ENCODE measurements around the gene WDR90.

WDR90 gene

DNA sequence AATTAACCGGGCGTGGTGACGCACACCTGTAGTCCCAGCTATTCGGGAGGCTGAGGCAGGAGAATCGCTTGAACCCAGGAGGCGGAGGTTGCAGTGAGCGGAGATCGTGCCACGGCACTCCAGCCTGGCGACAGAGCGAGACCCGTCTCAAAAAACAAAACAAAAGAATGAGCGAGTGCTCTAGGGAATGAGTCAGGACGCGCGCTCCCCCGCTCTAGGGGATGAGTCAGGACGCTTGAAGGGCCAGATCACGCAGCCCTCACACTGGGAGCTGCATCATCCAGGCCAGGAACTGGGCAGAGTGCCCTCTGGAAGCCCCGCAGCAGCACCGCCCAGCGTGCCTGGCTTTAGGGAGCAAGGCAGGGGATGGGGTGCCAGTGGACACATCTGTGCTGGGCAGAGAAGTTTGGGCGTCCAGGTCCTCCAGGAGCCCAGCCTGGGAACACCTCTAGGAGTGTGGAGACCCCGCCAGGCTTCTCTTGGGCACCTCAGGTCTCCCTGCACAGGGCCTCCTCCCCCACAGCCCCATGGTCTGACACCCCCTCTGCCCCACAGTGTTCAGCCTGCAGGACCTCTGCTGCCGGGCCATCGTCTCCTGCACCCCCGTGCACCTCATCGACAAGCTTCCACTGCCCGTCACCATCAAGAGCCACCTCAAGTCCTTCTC is 22.2 kb upstream of the WDR90 start:
- DNase-seq = no peak

DNA sequence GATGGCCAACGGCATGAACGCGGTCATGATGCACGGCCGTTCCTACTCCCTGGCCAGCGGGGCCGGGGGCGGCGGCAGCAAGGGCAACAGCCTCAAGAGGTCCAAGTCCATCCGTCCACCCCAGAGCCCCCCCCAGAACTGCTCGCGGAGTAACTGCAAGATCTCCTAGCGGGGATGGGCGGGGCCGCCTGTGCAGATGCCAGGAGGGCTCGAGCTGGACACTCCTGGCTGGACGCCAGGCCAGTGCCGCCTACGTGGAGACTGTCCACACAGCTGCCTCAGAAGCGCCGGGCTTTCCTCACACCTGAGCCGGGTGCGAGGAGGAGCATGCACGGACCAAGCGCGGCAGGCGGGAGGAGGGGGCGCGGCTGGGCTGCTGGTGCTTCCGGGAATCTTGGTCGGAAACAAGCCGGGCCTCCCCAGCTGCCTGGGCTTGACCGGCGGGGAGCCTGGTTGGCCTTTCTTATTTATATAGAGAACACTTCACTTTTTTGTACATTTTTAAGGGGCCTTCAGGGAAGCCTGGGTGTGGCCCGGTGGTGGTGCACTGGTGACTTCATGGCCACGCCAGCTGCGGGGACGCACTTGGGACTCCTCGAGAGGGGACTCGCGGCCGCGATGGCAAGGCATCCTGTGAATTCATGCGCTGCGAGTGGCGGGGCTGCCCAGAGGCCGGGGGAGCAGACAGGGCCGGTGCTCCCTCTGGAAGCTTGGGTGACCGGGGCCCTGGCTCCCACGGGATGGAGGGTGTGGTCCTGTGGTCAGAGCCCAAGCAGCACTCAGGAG is 21.5 kb upstream of the WDR90 start:
- DNase-seq = no peak

DNA sequence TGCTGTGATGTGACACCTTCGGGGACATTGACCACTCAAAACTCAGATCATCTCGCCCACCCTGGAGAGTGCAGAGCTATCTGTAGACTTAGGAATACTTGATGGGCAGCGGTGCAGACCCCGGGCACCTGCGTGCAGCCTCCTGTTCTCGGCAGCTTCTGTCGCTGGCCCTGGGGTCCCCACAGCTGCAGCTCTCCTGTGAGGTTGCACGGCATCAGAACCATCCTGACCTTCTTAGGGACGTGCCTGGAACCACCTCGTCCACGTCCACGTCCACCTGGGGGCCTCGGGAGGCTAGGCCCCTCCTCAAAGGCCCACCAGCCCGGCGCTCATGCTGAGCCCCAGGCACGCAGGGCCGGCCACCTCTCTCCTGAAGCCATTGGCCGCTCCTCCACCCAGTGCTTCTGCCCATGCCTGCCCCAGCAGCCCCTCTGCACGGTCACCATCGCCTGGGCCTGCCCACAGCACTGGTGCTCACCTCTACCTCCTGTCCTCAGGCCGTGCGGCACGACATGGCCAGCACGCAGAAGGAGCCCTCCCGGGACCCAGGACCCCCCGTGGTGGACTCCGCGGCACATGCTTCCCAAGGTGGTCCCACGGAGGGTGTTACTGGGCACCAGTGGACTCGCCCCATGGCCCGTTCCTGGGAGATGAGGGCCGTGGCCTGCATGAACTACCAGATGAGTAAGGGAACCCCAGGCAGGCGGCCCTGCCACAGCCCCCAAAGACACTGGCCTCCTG is 20.7 kb upstream of the WDR90 start:
- no peak for DNase-seq

DNA sequence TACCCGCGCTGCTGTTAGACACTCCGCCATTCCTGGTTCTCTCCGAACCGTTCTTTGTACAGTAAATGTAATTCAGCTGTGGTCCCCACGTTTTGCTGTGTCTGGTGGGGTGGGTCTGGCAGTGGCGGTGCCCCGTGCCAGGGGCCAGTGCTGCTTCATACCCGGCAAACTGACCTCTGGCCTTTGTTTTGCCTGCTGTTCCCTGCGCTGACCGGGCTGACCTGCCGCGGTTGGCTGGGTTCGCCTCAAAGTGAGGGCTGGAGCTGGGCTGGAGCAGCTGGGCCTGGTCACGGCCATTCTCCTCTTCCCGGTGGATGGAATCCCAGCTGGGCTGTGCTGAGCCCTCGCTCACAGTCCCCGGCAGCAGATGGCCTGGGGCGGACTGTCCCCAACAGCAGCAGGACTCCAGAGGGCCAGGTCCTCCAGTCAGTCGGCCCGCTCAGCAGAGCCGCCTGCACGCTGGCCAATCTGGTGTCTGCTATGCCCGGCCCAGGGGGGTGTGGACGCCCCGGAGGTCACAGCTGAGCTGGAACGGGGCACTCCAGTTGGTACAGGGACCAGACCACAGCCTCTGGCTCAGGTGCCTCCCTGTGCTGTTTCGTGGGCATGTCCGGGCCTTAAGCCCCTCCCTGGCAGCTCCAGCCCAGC is 19.9 kb upstream of the WDR90 start:
- no peak for DNase-seq

DNA sequence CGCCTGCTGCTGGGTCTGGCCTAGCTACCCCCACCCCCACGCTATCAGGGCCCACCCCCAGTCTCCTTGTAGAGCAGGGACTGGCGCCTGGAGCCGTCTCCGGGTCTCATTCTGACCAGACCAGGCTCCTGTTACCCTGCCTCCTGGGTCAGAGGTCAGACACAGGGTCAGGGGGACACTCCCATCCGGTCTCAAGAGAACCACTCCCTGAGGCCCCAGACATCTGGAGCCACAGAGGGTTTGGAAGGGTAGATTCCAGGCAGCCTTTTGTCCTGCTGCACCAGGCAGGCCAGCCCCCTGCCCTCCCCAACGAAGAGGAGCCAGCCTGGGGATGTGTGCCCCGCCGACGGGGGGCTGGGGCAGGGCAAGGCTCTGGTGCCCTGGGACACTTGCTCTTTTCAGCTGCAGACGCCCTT is 19.3 kb upstream of the WDR90 start:
- DNase-seq = no peak

DNA sequence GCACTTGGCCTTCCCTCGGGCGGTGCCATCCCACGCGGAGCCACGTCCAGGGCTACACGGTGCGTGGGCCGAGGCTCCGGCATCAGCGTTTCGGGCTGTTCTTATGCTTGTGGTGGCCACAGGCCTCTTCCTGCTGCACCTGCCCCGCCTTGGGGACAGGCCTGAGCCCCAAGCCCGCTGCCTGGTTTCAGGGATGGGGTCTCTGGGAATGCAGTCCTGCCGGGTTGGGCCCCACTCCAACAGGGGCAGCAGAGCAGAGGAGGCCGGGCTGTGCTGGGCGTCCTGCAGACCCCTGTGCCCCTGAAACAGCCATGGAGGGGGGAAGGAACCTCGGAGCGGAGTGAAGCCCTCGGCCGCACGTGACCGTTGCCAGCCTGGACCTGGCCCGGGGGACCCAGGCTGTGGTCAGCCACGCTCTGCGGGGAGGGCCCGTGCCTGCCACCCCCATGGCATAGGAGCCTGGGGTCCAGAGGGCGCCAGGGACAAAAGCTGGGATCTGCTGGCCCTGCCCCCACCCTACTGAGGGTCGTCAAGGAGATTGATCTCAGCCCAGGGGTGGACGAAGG is 18.8 kb upstream of the WDR90 start:
- no peak for DNase-seq

DNA sequence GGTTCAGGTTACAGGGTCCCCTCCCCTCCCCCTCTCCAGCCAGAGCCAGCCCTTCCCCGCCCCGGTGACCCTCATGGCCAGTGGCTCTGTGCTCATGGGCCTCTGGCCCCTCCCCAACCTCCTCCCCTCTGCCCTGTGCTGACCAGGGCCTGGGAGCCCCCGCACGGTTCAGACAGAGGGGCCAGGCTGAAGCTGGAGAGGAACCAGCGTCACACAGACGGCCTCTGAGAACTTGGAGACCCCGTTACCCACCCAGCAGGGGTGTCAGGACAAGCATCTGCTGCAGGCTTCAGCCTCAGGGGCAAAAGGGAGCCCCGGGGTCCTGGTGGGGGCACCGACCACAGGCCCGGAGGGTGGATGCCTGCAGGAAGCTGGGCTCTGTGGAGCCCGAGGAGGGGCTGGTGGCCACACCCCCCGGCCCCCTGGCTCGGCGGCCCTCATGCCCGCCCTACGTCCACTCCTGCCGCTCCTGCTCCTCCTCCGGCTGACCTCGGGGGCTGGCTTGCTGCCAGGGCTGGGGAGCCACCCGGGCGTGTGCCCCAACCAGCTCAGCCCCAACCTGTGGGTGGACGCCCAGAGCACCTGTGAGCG is 18.3 kb upstream of the WDR90 start, which contains the start of gene WFIKKN1:
Gene WFIKKN1 (plus strand): TSS at position 171 of the 591 bp plus-strand sequence. CDS start 269 bp downstream, at position 440.
- DNase-seq = no peak

DNA sequence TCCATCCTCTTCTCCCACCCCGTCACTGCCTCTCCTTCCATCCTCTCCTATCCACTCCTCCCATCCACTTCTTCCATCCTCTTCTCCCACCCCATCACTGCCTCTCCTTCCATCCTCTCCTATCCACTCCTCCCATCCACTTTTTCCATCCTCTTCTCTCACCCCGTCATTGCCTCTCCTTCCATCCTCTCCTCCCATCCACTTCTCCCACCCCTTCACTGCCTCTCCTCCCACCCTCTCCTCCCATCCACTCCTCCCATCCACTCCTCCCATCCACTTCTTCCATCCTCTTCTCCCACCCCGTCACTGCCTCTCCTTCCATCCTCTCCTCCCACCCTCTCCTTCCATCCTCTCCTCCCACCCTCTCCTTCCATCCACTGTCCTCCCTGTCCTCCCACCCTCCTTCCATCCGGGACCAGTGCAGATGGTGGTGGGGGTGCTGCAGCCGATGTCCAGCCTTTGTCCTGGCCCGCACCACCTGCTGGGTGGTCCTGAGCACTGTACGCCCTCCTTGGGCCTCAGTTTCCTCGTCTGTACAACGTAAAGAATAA is 17.3 kb upstream of the WDR90 start:
- DNase-seq = no peak

DNA sequence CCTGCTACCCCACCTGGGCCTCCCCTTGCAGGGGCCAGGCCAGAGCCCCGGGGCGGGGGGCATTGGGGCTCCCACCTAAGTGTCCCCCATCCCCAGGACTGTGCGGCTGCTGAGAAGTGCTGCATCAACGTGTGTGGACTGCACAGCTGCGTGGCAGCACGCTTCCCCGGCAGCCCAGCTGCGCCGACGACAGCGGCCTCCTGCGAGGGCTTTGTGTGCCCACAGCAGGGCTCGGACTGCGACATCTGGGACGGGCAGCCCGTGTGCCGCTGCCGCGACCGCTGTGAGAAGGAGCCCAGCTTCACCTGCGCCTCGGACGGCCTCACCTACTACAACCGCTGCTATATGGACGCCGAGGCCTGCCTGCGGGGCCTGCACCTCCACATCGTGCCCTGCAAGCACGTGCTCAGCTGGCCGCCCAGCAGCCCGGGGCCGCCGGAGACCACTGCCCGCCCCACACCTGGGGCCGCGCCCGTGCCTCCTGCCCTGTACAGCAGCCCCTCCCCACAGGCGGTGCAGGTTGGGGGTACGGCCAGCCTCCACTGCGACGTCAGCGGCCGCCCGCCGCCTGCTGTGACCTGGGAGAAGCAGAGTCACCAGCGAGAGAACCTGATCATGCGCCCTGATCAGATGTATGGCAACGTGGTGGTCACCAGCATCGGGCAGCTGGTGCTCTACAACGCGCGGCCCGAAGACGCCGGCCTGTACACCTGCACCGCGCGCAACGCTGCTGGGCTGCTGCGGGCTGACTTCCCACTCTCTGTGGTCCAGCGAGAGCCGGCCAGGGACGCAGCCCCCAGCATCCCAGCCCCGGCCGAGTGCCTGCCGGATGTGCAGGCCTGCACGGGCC is 16.5 kb upstream of the WDR90 start:
- no peak for DNase-seq

DNA sequence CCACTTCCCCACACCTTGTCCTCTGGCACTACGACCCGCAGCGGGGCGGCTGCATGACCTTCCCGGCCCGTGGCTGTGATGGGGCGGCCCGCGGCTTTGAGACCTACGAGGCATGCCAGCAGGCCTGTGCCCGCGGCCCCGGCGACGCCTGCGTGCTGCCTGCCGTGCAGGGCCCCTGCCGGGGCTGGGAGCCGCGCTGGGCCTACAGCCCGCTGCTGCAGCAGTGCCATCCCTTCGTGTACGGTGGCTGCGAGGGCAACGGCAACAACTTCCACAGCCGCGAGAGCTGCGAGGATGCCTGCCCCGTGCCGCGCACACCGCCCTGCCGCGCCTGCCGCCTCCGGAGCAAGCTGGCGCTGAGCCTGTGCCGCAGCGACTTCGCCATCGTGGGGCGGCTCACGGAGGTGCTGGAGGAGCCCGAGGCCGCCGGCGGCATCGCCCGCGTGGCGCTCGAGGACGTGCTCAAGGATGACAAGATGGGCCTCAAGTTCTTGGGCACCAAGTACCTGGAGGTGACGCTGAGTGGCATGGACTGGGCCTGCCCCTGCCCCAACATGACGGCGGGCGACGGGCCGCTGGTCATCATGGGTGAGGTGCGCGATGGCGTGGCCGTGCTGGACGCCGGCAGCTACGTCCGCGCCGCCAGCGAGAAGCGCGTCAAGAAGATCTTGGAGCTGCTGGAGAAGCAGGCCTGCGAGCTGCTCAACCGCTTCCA is 15.7 kb upstream of the WDR90 start:
- DNase-seq = no peak

DNA sequence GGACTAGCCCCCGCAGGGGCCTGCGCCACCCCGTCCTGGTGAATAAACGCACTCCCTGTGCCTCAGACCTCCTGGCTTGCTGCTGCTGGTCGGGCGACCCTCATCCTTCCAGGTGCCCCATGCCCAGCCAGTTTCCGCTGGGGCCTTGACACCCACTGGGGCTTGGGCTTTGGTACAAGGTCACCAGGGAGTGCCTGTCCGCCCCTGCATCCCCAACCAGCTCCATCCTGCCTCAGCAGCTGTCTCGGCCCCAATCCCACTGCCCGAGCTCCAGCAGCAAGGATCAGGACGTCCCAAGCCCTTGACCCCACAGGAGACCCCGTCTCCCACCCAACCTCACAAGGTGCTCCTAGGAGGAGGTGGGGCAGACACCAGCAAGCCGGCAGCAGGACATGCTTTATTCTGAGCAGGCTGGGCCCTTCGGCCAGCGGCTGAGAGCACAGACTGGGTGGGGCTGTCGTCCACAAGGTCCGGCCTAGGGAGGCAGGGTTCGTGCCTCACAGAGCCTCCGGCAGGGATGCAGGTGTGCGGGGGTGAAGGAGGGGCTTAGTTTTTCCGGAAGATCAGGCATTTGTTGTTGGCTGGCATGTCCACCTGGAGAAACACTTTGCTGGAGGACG is 15.0 kb upstream of the WDR90 start:
- DNase-seq = no peak

DNA sequence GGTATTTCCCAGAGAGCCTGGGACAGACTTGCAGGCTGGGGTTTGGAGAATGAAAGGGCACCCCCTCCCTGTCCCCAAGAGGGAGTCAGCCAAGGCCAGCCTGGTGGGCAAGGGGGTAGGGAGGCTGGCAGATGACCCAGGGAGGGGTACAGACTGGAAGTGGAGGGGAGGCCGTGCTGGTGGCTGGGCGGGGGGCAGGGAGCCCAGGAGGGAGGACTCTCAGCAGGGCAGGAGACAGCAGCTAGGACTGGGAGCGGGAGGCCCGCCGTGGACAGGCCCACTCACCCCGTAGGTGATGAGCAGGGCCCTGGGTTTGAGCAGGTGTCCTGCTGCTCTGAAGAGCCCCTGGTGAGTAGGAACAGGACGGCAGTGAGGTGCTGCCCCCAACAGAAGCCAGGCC is 14.2 kb upstream of the WDR90 start:
- no peak for DNase-seq

DNA sequence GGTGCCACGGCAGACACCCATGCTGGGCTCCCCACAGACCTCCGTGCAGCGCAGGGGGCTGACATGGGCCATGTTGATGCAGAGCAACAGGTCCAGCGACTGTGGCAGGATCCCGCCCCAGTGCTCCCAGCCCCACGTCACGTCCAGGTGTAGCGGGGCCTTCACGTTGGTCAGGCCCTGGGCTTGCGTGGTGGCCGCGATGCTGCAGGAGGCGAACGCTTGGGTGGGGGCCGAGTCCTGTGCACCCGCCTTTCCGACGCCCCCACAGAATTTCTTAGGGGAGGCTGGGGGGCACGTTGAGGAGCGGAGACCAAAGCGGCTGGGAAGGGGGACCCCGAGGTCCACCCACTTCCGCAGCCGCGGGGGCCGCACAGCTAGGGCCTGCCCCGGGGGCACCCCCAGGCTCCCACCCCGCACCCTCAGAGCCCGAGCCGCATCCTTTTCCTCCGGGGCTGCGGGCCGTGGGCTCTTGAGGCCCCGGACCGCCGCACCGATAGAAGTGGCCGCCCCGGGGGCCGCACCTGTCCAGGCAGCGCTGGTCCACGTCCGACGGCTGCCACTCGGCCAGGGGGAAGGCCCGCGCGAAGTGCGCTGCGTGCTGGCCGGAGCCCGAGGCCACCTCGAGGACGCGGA is 13.5 kb upstream of the WDR90 start:
- DNase-seq = no peak

DNA sequence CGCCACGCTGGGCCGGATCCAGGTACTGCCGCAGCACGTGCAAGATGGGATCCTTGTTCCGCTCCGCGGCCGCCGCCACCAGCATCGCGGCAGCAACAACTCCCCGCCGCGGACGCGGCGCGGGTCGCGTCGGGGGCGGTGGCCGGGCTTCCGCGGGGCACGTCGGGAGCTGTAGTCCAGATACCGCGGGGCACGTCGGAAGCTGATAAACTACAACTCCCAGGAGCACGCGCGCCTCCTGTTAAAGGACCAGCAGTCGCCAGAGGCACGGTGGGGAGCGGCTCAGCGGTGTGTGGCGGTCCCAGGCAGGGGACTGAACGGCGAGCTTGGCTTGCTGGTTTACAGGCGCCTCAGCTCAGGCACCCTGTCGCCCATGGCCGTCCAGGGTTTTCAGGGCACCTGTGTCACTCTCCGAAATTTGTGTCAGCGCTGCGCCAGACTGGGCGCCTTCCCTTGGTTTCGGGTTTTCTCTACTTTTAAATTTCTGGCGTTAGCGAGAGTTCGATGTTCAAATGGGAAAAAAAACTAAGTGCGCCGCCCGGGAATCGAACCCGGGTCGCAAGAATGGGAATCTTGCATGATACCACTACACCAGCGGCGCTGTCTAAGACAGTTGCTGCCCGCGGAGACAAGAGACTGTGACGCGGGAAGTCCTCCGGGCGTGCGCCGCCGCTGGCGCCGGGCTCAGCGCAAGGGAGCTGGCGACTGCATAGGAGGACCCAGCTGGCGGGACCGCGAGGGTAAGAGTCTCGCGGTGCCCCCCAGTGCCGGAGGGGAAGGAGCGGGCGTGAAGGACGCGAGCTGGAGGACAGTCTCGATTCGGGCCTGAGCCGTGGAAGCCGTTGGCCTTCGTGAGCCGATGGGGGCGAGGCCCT is 12.7 kb upstream of the WDR90 start, which contains the start of gene METTL26:
Gene METTL26 (minus strand): TSS at position 100 of the 875 bp plus-strand sequence. CDS start 15 bp downstream, at position 85.
- DNase-seq = peak; percentile 96

DNA sequence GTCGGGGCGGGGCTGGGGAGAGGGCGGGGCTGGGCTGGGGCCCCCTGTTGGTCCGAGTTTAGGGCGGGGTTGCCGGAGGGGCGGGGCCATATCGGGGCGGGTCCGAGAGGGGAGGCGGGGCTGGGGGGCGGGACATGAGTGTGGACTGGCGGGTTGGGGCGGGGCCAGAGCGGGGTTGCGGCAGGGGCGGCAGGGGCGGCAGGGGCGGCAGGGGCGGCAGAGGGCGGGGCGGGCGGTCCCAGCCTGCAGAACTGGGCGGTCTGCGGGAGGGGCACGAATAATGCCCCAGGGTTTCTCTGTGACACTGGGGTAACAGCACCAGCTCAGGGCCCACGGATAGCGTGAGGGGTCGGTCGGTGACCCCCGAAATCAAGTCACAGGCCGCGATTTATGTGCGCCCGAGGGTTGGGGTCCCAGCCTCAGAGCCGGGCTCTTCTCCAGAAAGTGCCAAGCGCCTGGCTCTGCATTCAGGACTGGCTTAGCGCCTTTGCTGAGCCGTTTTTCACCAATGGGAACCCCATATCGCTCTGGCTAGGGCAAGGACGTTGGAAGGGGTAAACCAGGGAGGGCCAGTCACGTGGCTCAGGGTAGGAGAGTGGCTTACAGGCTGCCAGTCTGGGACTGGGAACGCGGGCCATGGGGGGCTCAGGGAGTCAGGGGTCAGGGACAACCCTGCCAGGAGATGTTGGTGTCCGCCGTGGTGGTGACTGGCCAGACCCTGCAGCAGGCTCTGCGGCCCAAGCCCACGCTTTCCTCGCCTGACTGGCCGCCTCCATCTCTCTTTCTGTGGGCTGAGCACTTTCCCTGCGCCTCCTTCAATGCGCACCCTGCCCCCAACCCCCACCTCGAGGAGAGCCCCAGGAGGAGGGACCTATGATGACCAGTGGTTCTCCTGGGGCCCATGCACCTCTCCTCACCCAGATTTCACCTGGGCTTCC is 11.8 kb upstream of the WDR90 start:
- DNase-seq = peak; percentile 95

DNA sequence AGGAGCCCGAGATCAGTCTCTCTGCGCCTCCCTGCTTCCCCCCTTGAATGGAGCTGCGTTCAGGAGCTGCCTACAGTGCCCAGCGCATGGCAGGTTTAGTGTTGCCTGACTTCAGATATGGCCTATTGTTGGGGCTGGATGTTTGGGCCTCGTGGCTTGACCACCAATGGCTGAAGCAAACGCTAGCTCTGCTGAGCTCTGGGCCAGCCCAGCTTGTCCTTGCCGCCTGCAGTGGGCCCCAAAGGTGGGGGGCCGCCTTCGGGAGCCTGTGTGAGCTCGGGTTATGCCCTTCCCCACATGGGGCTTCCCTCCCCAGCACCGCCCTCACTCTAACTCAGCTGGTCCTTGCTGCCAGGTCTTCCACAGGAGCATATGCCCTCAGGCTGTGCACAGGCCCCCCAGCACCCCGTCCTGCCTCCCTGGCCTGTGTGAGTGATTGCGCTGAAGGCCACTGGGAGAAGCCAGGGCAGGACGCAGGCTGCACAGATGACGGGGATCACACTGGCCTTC is 11.1 kb upstream of the WDR90 start:
- DNase-seq = no peak

DNA sequence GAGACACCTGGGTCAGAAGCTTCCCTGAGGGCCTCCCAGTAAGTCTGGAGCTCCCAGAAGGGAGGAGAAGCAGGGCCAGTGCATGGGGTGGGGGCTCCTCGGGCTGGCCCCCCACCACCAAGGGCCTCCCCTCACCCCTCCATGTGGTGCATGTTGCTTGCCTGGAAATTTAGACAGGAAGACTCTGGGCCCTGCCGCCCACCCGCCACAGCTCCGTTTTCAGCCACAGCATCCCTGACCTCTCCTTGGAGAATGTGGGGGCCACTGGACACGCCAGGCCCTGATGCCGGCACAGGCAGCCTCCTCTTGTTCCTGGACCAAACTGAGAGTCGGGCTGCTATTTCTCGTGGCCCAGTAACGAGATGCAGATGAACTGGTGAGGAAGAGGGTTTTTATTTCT is 10.3 kb upstream of the WDR90 start:
- no peak for DNase-seq

Measured in activated CD4-positive, alpha-beta T cell treated with anti-CD3 and anti-CD28 coated beads, Interleukin-2, Interleukin-6, amounts not matched to agents 100 ng/mL and 50 ng/mL, durations not matched to agents 16 hours and 8 hours (primary cell).